ENCODE results near the gene POT1. TPM values are rescaled to one million over a fixed set of nuclear protein-coding genes. Genes with fewer than 3 reads are reported as not detected.
"Not testable (repeated sequence)": the region's sequence is repeated elsewhere in the genome, so short reads cannot be mapped to it uniquely, and the experiment has no call there.

POT1 gene
- 10 to 100 TPM in 3 of 4 donors, 1 to 10 TPM in 1; 3.7 to 15.1 (median 14.7) TPM for total RNA-seq

- 0 to 1% methylated on average over 10 to 43 of the region's 45 CpGs for WGBS, 2 donors (ENCODE audit: low coverage in 1 of 2)
- in situ Hi-C loops (cut with MboI; ENCODE audit: low pct_ligation_motif_present in 1 of 4, low pct_unique_long_range_greater_than_20kb in 1 of 4, low sequenced_read_pairs in 3 of 4), result no loop called here
- no peaks in the 10 kb centered on the region for H3K9me3 ChIP-seq
Measured at GRCh38 chr7:124929467-124930172, at the start of gene POT1. Gene POT1, minus strand, starts transcription at chr7:124929825. Its CDS starts 32,652 bp downstream, at chr7:124897173.

GRCh38 chr7:124975131-124975530, 45.5 kb upstream of the POT1 start:
- WGBS, 2 donors (ENCODE audit: low coverage in 1 of 2), result 33 to 76% methylated on average over 2 to 3 of the region's 3 CpGs
- in situ Hi-C loops (cut with MboI; ENCODE audit: low pct_ligation_motif_present in 1 of 4, low pct_unique_long_range_greater_than_20kb in 1 of 4, low sequenced_read_pairs in 3 of 4); intact Hi-C loops (cut with DNase I; ENCODE audit: low total_unique reads); H3K4me1 ChIP-seq; H3K27me3 ChIP-seq; DNase-seq; H3K9me3 ChIP-seq; H3K36me3 ChIP-seq; H3K4me3 ChIP-seq; H3K27ac ChIP-seq: not testable (repeated sequence)

More at GRCh38 chr7:124929467-124930172, at the start of gene POT1:
- H3K27ac ChIP-seq, result peak within 1 kb of the TSS; percentile 84 to 89 (median 88)
- intact Hi-C loops (cut with DNase I; ENCODE audit: low total_unique reads), result no loop called here
- no peaks in the 10 kb centered on the region for H3K36me3 ChIP-seq
- peak; percentile 97 for DNase-seq
- TF ChIP-seq EP300 (IDR thresholded peaks at IDR 0.05; ENCODE audit: low read depth), result no peak
- peak in 1 of 5 experiments; percentile 16 for TF ChIP-seq CTCF (IDR thresholded peaks at IDR 0.05)
- TF ChIP-seq POLR2AphosphoS5 (IDR thresholded peaks at IDR 0.05), result peak; percentile 32 to 65 (median 62)
- peak; percentile 24 for TF ChIP-seq POLR2A (IDR thresholded peaks at IDR 0.05)
- peaks cover 6 to 12% (median 9%) of the 10 kb centered on the region in 4 donors for H3K4me1 ChIP-seq
- peak within 1 kb of the TSS; percentile 40 to 82 (median 54) for H3K4me3 ChIP-seq
- no peaks in the 10 kb centered on the region for H3K27me3 ChIP-seq

DNA sequence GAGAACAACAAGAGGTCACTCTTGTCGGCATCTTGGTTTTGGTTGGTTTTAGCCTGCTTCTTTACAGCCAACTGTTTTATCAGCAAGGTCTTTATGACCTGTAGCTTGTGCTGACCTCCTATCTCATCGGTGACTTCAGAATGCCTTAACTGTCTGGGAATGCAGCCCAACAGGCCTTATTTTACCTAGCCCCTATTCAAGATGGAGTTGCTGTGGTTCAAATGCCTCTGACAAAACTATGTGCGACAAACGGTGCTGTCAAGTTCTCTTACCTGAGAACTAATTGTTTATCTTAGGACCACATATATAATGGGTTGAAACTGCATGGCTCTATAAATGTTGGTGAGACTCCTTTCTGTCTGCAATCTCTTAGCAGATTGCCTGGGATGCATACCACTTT, 35.9 kb upstream of the POT1 start:
- in situ Hi-C loops (cut with MboI; ENCODE audit: low pct_ligation_motif_present in 1 of 4, low pct_unique_long_range_greater_than_20kb in 1 of 4, low sequenced_read_pairs in 3 of 4) (no loop called here), intact Hi-C loops (cut with DNase I; ENCODE audit: low total_unique reads) (no loop called here)
- no peak for DNase-seq
- H3K27ac ChIP-seq, result no peak overlapping the region
- no peaks in the 10 kb centered on the region for H3K4me1 ChIP-seq
- no peaks in the 10 kb centered on the region for H3K9me3 ChIP-seq
- H3K4me3 ChIP-seq, result no peak overlapping the region
- no peak for TF ChIP-seq POLR2AphosphoS5 (IDR thresholded peaks at IDR 0.05)
- TF ChIP-seq CTCF (IDR thresholded peaks at IDR 0.05), result no peak
- TF ChIP-seq EP300 (IDR thresholded peaks at IDR 0.05; ENCODE audit: low read depth), result no peak
- TF ChIP-seq POLR2A (IDR thresholded peaks at IDR 0.05), result no peak
- H3K27me3 ChIP-seq, result no peaks in the 10 kb centered on the region
- no peaks in the 10 kb centered on the region for H3K36me3 ChIP-seq
- WGBS, 2 donors (ENCODE audit: low coverage in 1 of 2), result 54 to 68% methylated on average over 4 of the region's 4 CpGs

DNA sequence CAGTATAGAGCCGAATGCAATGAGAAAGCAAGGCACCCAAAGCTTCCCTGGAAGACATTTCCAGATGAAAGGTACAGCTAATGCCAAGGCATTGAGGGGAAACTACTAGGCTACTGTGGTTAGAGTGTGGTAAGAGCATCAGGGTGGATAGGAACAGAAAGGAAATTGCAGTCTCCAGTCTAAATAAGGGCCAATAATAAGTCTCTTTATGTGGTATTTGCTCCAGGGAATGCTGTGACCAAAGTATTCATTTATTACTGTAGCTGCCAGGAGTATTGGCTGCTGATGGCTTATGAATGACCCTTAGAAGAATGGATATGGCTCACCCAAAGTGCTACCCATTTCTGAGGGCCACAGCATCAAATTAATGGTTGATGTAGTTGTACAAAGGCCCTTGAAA, 30.1 kb upstream of the POT1 start:
- no peaks in the 10 kb centered on the region for H3K9me3 ChIP-seq
- DNase-seq, result no peak
- in situ Hi-C loops (cut with MboI; ENCODE audit: low pct_ligation_motif_present in 1 of 4, low pct_unique_long_range_greater_than_20kb in 1 of 4, low sequenced_read_pairs in 3 of 4) (no loop called here), intact Hi-C loops (cut with DNase I; ENCODE audit: low total_unique reads) (no loop called here)
- no peaks in the 10 kb centered on the region for H3K4me1 ChIP-seq
- no peaks in the 10 kb centered on the region for H3K36me3 ChIP-seq
- no peak overlapping the region for H3K4me3 ChIP-seq
- no peak for TF ChIP-seq EP300 (IDR thresholded peaks at IDR 0.05; ENCODE audit: low read depth)
- no peak for TF ChIP-seq CTCF (IDR thresholded peaks at IDR 0.05)
- no peak for TF ChIP-seq POLR2A (IDR thresholded peaks at IDR 0.05)
- TF ChIP-seq POLR2AphosphoS5 (IDR thresholded peaks at IDR 0.05), result no peak
- 0 to 89% methylated on average over 1 of the region's 1 CpG for WGBS, 2 donors (ENCODE audit: low coverage in 1 of 2)
- H3K27ac ChIP-seq, result no peak overlapping the region
- H3K27me3 ChIP-seq, result no peaks in the 10 kb centered on the region

DNA sequence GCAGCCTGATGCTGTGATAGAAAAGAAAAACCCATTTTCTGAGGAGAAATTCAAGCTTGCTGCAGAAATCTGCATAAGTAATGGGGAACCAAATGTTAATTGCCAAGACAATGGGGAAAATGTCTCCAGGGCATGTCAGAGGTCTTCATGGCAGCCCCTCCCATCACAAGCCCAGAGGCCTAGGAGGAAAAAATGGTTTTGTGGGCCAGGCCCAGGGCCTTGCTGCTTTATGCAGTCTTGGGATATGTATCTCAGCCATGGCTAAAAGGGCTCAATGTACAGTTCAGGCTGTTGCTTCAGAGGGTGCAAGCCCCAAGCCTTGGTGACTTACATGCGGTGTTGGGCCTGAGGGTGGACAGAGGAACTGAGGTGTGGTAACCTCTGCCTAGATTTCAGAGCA, 28.3 kb upstream of the POT1 start:
- intact Hi-C loops (cut with DNase I; ENCODE audit: low total_unique reads); H3K27ac ChIP-seq; H3K36me3 ChIP-seq; H3K9me3 ChIP-seq; in situ Hi-C loops (cut with MboI; ENCODE audit: low pct_ligation_motif_present in 1 of 4, low pct_unique_long_range_greater_than_20kb in 1 of 4, low sequenced_read_pairs in 3 of 4); H3K4me3 ChIP-seq; H3K27me3 ChIP-seq; DNase-seq; H3K4me1 ChIP-seq: not testable (repeated sequence)
- WGBS, 2 donors (ENCODE audit: low coverage in 1 of 2), result 100% methylated on average over 1 of the region's 1 CpG; no CpG with 5 or more reads in 1 of the 2 donors

All from transverse colon (tissue), 4 donors.